Measurements from ENCODE around the gene MEF2C. TPM values are rescaled to one million over a fixed set of nuclear protein-coding genes. Genes with fewer than 3 reads are reported as not detected.

Gene MEF2C
- total RNA-seq, 1 experiment from 2014 or later, result 9.9 TPM

- TF ChIP-seq TCF7L2 (IDR thresholded peaks at IDR 0.05; ENCODE audit: low read depth, low read length) (no peak), REST (IDR thresholded peaks at IDR 0.05; ENCODE audit: insufficient read depth in 1 of 2, low read depth in 2 of 2, low read length in 1 of 2) (no peak), SIN3A (IDR thresholded peaks at IDR 0.05; ENCODE audit: borderline replicate concordance, insufficient read depth, low read depth, low read length) (no peak), CTCF (IDR thresholded peaks at IDR 0.05) (no peak), POLR2AphosphoS5 (IDR thresholded peaks at IDR 0.05; ENCODE audit: low read depth, low read length) (no peak)
- intact Hi-C loops (cut with micrococcal nuclease; ENCODE audit: unreplicated experiment) (loop anchor here (10.0 kb wide), 1 partner anchor 1273 kb away; no protein-coding TSS in a partner anchor), in situ Hi-C loops (cut with HindIII; ENCODE audit: low pct_unique_long_range_greater_than_20kb, low sequenced_read_pairs) (loop anchor here (25.0 kb wide), 1 partner anchor 936 kb away; no protein-coding TSS in a partner anchor)
- Histone ChIP-seq H3K27ac (ENCODE audit: low read length) (no peak overlapping the region), H3K4me3 (ENCODE audit: low read depth in 2 of 2, low read length in 2 of 2) (no peak overlapping the region), H3K27me3 (ENCODE audit: control insufficient read depth, insufficient read depth, low read length) (peaks cover 11% of the 10 kb centered on the region), H3K9me3 (ENCODE audit: control insufficient read depth, insufficient read depth, low read depth, low read length) (no peaks in the 10 kb centered on the region), H3K4me1 (ENCODE audit: control insufficient read depth, insufficient read depth, low read length) (no peaks in the 10 kb centered on the region), H3K36me3 (ENCODE audit: control insufficient read depth, insufficient read depth, low read length) (no peaks in the 10 kb centered on the region)
- no TSS peak for BruUV-seq (replicated peaks)
- DNase-seq (ENCODE audit: low read depth, low spot score), result no peak
- no peak for ATAC-seq
- POLR2A ChIA-PET, result no interaction called here
- CTCF ChIA-PET, result no interaction called here
These were observed 184.7 kb downstream of the MEF2C start for GRCh38 chr5:88698290-88698689.

GRCh38 chr5:88696466-88696865 is 186.5 kb downstream of the MEF2C start:
- no peaks in the 10 kb centered on the region for H3K9me3 ChIP-seq (ENCODE audit: control insufficient read depth, insufficient read depth, low read depth, low read length)
- in situ Hi-C loops (cut with HindIII; ENCODE audit: low pct_unique_long_range_greater_than_20kb, low sequenced_read_pairs), result loop anchor here (25.0 kb wide), 1 partner anchor 934 kb away; no protein-coding TSS in a partner anchor
- intact Hi-C loops (cut with micrococcal nuclease; ENCODE audit: unreplicated experiment), result loop anchor here (10.0 kb wide), 1 partner anchor 1272 kb away; no protein-coding TSS in a partner anchor
- TF ChIP-seq REST (IDR thresholded peaks at IDR 0.05; ENCODE audit: insufficient read depth in 1 of 2, low read depth in 2 of 2, low read length in 1 of 2) (no peak), SIN3A (IDR thresholded peaks at IDR 0.05; ENCODE audit: borderline replicate concordance, insufficient read depth, low read depth, low read length) (no peak), POLR2AphosphoS5 (IDR thresholded peaks at IDR 0.05; ENCODE audit: low read depth, low read length) (no peak), CTCF (IDR thresholded peaks at IDR 0.05) (no peak), TCF7L2 (IDR thresholded peaks at IDR 0.05; ENCODE audit: low read depth, low read length) (no peak)
- no peak overlapping the region for H3K4me3 ChIP-seq (ENCODE audit: low read depth in 2 of 2, low read length in 2 of 2)
- BruUV-seq (replicated peaks), result no TSS peak
- peaks cover 11% of the 10 kb centered on the region for H3K27me3 ChIP-seq (ENCODE audit: control insufficient read depth, insufficient read depth, low read length)
- H3K36me3 ChIP-seq (ENCODE audit: control insufficient read depth, insufficient read depth, low read length), result no peaks in the 10 kb centered on the region
- POLR2A ChIA-PET, result no interaction called here
- CTCF ChIA-PET, result interaction anchor here (0.6 kb wide), 1 partner anchor 145 kb away, joined by 10 read pairs; no protein-coding TSS in a partner anchor
- 0 out of 2 replicates have a peak, but pooled peaks cover 4% of the 10 kb centered on the region for H3K4me1 ChIP-seq (ENCODE audit: control insufficient read depth, insufficient read depth, low read length)
- H3K27ac ChIP-seq (ENCODE audit: low read length), result no peak overlapping the region
- DNase-seq (ENCODE audit: low read depth, low spot score) (no peak), ATAC-seq (no peak)
